Upper lobe of left lung (tissue), 6 donors: ENCODE data around the gene ANKUB1. TPM values are rescaled to one million over a fixed set of nuclear protein-coding genes. Genes with fewer than 3 reads are reported as not detected.

Experiments used
- ATAC-seq, 2 donors: fragments of 200-7000 bp; cut with Tn5 transposase; one replicate each; pipeline ENCODE4 v1.9.1; 2022; ENCODE audit warnings: mild to moderate bottlenecking in 2 of 2, moderate library complexity in 2 of 2; ENCODE audit not compliant: low FRiP score in 2 of 2
- DNase-seq, 2 donors: peaks; one replicate each; pipeline ENCODE4 v3.0.0-alpha.2; 2019 to 2020
- H3K27ac ChIP-seq, 4 donors: fragments of 200-600 bp; sonication (generic); one replicate each; pipeline ENCODE4 v1.5.1; 2016 to 2019
- H3K27me3 ChIP-seq, 4 donors: fragments of 200-600 bp; sonication (generic); one replicate each; pipeline ENCODE4 v1.5.1; 2017 to 2019
- H3K36me3 ChIP-seq, 4 donors: fragments of 200-600 bp; sonication (generic); one replicate each; pipeline ENCODE4 v1.5.1; 2016 to 2019
- H3K4me1 ChIP-seq, 4 donors: fragments of 200-600 bp; sonication (generic); one replicate each; pipeline ENCODE4 v1.5.1; 2018 to 2019
- H3K4me3 ChIP-seq, 4 donors: fragments of 200-600 bp; sonication (generic); one replicate each; pipeline ENCODE4 v1.5.1; 2017 to 2019; ENCODE audit warnings: mild to moderate bottlenecking in 2 of 4, moderate library complexity in 1 of 4
- H3K9me3 ChIP-seq, 4 donors: fragments of 200-600 bp; sonication (generic); one replicate each; pipeline ENCODE4 v1.5.1; 2018 to 2019
- CTCF ChIP-seq, 6 experiments: fragments of 450-650 bp in 4 of 6; fragments of 200-600 bp in 2 of 6; sonication (generic) in 2 of 6; IDR thresholded peaks; one replicate each; pipeline ENCODE4 v1.5.1; 2016 to 2019; ENCODE audit warnings: antibody characterized with exemption in 6 of 6
- EP300 ChIP-seq, 4 donors: sonication (generic); formaldehyde crosslinking; IDR thresholded peaks; one replicate each; pipeline ENCODE4 v1.5.1; 2017; ENCODE audit warnings: antibody characterized with exemption in 4 of 4, control low read depth in 2 of 4
- POLR2A ChIP-seq, 4 donors: fragments of 450-650 bp; IDR thresholded peaks; one replicate each; pipeline ENCODE4 v1.5.1; 2016 to 2017; ENCODE audit warnings: antibody characterized with exemption in 4 of 4, mild to moderate bottlenecking in 2 of 4
- POLR2AphosphoS5 ChIP-seq, 2 donors: sonication (generic); formaldehyde crosslinking; IDR thresholded peaks; one replicate each; pipeline ENCODE4 v1.5.1; 2017; ENCODE audit warnings: antibody characterized with exemption in 2 of 2
- WGBS, 2 donors: methylation state at CpG; one replicate each; pipeline ENCODE4 v1.1.5; 2017 to 2018; 5-methylcytosine and 5-hydroxymethylcytosine counted together
- total RNA-seq, 6 donors: library from RNA; depleted of rRNA in 4 of 6; stranded (reverse); fragments of >200 nt in 4 of 6; gene quantifications; one replicate each; pipeline versions ENCODE4 v1.1.0 to v1.2.1, GENCODE V29; 2016 to 2021
- donor health status: DM: no; HTN: no; CAD: no; lungs with moderate emphysema.
- donor health status: DM: no; HTN: yes; CAD: no; lungs with severe emphysema.

Gene ANKUB1
- total RNA-seq, 6 donors from 2014 or later = 1.4 to 24.5 (median 3.1) TPM; not detected in 1

DNA sequence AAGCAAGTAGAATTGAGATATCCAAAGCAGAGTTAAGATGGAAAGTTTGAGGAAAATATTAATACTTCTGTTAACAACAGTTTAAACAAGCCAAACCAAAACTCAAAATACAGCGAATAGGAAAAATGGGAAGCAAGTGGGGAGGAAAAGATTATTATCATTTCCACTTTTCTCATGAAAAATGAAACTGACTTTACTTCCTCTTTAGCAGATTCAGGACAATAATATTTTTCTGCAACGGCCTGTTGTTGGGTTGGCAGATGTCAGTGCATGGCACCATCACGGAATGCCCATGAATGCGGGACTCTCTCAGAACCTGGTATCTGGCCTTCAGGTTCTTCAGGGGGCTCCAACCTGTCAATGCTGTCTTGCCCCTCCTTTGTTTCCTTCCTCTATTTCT lies 11.1 kb downstream of the ANKUB1 start:
- H3K4me1 ChIP-seq = peaks cover 0 to 6% (median 1%) of the 10 kb centered on the region in 4 donors
- no peak overlapping the region for H3K4me3 ChIP-seq
- no peaks in the 10 kb centered on the region for H3K27me3 ChIP-seq
- ATAC-seq (peak in 1 of 2 donors; percentile 66), DNase-seq (no peak)
- WGBS, 2 donors = 67% methylated on average over 4 of the region's 4 CpGs
- H3K27ac ChIP-seq = peak overlapping the region in 3 of 4 donors; percentile 35 to 43 (median 38)
- no peaks in the 10 kb centered on the region for H3K9me3 ChIP-seq
- no peaks in the 10 kb centered on the region for H3K36me3 ChIP-seq
- no peak for TF ChIP-seq CTCF (IDR thresholded peaks at IDR 0.05)
- no peak for TF ChIP-seq POLR2AphosphoS5 (IDR thresholded peaks at IDR 0.05)
- no peak for TF ChIP-seq POLR2A (IDR thresholded peaks at IDR 0.05)
- TF ChIP-seq EP300 (IDR thresholded peaks at IDR 0.05) = no peak

- H3K27ac ChIP-seq = no peak overlapping the region
- no peak overlapping the region for H3K4me3 ChIP-seq
- TF ChIP-seq POLR2A (IDR thresholded peaks at IDR 0.05) (no peak), CTCF (IDR thresholded peaks at IDR 0.05) (no peak), EP300 (IDR thresholded peaks at IDR 0.05) (no peak), POLR2AphosphoS5 (IDR thresholded peaks at IDR 0.05) (no peak)
- H3K27me3 ChIP-seq = no peaks in the 10 kb centered on the region
- ATAC-seq (peak in 1 of 2 donors; percentile 9), DNase-seq (no peak)
- H3K9me3 ChIP-seq = no peaks in the 10 kb centered on the region
- 89 to 97% methylated on average over 2 of the region's 2 CpGs for WGBS, 2 donors
- no peaks in the 10 kb centered on the region for H3K36me3 ChIP-seq
- H3K4me1 ChIP-seq = peaks cover 0 to 3% (median 0%) of the 10 kb centered on the region in 4 donors
These were observed 14.7 kb downstream of the ANKUB1 start for GRCh38 chr3:149777414-149778214.

DNA sequence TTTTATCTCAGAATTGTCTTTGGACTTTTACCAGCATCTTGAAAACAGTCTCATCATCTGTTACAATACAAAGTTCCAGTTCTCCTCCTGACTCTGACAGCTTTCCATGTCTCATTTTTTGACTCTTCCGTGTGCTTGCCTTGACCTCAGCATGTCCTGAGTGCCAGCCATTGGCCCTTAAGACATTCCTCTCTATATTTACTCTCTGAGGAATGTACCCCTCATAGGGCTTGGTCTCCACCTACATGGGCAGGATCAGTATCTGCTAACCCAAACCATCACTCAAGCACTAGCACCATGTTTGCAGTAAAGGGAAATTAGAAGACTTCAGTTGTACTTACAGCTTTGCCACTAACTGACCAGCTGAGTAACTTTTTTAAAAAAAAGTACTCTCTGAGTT lies 16.2 kb downstream of the ANKUB1 start:
- DNase-seq = no peak
- no peak for ATAC-seq
- no peaks in the 10 kb centered on the region for H3K9me3 ChIP-seq
- H3K4me1 ChIP-seq = no peaks in the 10 kb centered on the region
- no peak overlapping the region for H3K4me3 ChIP-seq
- no peak for TF ChIP-seq CTCF (IDR thresholded peaks at IDR 0.05)
- no peak for TF ChIP-seq EP300 (IDR thresholded peaks at IDR 0.05)
- no peak for TF ChIP-seq POLR2A (IDR thresholded peaks at IDR 0.05)
- no peak for TF ChIP-seq POLR2AphosphoS5 (IDR thresholded peaks at IDR 0.05)
- no peaks in the 10 kb centered on the region for H3K36me3 ChIP-seq
- no peak overlapping the region for H3K27ac ChIP-seq
- H3K27me3 ChIP-seq = no peaks in the 10 kb centered on the region
- 67 to 81% methylated on average over 1 of the region's 1 CpG for WGBS, 2 donors

DNA sequence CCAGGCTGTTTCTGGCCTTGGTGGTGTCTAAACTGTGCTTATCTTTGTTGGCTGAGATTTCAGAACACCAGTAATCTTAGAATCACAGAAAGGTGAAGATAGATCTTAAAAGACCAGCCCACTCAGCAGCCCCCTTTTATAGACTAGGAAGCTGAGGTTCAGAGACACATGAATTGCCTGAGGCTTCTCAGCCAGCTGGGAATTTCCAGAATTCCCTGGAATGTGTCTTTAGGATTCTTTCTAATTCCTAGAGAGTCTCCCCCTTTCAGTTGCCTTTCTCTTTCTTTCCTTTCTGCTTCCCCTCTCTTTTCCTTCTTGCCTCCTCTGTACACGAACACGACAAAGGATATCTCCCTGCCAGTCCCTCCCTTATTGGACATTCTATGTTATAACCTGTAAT lies 19.5 kb downstream of the ANKUB1 start:
- ATAC-seq (no peak), DNase-seq (no peak)
- H3K4me1 ChIP-seq = no peaks in the 10 kb centered on the region
- H3K36me3 ChIP-seq = no peaks in the 10 kb centered on the region
- WGBS, 2 donors = 91 to 97% methylated on average over 2 of the region's 2 CpGs
- TF ChIP-seq EP300 (IDR thresholded peaks at IDR 0.05) = no peak
- TF ChIP-seq POLR2AphosphoS5 (IDR thresholded peaks at IDR 0.05) = no peak
- TF ChIP-seq POLR2A (IDR thresholded peaks at IDR 0.05) = no peak
- no peak for TF ChIP-seq CTCF (IDR thresholded peaks at IDR 0.05)
- H3K9me3 ChIP-seq = no peaks in the 10 kb centered on the region
- H3K27ac ChIP-seq = no peak overlapping the region
- H3K27me3 ChIP-seq = no peaks in the 10 kb centered on the region
- no peak overlapping the region for H3K4me3 ChIP-seq
